ENCODE measurements around the gene SCMH1. TPM values are rescaled to one million over a fixed set of nuclear protein-coding genes. Genes with fewer than 3 reads are reported as not detected.

Gene SCMH1
- total and polyA plus RNA-seq, 2 experiments from 2014 or later: 15.0 to 19.4 TPM

DNA sequence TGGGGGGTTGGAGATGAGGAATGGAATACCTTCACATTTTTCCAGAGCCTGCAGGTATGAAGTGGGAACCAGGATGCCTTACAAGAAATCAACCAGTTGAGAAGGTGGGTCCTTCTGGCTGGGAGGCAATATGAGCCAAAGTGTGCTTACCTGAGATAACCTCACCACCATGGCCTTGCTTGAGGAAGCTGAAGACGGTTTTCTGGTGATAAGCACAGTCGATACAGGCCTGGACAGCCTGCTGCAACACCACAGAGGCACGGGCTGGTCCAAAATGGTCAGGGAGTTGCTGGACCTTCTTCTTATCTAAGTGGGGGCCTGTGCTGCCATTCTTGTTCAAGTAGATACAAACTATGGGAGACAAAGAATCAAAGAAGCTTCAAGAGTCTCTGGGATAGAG is 193.6 kb downstream of the SCMH1 start (continued):
- TF ChIP-seq, protein P1, sequence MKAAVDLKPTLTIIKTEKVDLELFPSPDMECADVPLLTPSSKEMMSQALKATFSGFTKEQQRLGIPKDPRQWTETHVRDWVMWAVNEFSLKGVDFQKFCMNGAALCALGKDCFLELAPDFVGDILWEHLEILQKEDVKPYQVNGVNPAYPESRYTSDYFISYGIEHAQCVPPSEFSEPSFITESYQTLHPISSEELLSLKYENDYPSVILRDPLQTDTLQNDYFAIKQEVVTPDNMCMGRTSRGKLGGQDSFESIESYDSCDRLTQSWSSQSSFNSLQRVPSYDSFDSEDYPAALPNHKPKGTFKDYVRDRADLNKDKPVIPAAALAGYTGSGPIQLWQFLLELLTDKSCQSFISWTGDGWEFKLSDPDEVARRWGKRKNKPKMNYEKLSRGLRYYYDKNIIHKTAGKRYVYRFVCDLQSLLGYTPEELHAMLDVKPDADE (IDR thresholded peaks at IDR 0.05): no peak
- TF ChIP-seq NANOG (IDR thresholded peaks at IDR 0.05; ENCODE audit: borderline replicate concordance) (no peak), STAT1 (IDR thresholded peaks at IDR 0.05; ENCODE audit: unreplicated experiment) (no peak), EZH2 (IDR thresholded peaks at IDR 0.05; ENCODE audit: low read depth, unreplicated experiment) (no peak), EZH2phosphoT487 (IDR thresholded peaks at IDR 0.05; ENCODE audit: unreplicated experiment) (no peak)
- TF ChIP-seq, protein P2, sequence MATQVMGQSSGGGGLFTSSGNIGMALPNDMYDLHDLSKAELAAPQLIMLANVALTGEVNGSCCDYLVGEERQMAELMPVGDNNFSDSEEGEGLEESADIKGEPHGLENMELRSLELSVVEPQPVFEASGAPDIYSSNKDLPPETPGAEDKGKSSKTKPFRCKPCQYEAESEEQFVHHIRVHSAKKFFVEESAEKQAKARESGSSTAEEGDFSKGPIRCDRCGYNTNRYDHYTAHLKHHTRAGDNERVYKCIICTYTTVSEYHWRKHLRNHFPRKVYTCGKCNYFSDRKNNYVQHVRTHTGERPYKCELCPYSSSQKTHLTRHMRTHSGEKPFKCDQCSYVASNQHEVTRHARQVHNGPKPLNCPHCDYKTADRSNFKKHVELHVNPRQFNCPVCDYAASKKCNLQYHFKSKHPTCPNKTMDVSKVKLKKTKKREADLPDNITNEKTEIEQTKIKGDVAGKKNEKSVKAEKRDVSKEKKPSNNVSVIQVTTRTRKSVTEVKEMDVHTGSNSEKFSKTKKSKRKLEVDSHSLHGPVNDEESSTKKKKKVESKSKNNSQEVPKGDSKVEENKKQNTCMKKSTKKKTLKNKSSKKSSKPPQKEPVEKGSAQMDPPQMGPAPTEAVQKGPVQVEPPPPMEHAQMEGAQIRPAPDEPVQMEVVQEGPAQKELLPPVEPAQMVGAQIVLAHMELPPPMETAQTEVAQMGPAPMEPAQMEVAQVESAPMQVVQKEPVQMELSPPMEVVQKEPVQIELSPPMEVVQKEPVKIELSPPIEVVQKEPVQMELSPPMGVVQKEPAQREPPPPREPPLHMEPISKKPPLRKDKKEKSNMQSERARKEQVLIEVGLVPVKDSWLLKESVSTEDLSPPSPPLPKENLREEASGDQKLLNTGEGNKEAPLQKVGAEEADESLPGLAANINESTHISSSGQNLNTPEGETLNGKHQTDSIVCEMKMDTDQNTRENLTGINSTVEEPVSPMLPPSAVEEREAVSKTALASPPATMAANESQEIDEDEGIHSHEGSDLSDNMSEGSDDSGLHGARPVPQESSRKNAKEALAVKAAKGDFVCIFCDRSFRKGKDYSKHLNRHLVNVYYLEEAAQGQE (IDR thresholded peaks at IDR 0.05; ENCODE audit: unreplicated experiment): no peak
- TF ChIP-seq, protein P3, sequence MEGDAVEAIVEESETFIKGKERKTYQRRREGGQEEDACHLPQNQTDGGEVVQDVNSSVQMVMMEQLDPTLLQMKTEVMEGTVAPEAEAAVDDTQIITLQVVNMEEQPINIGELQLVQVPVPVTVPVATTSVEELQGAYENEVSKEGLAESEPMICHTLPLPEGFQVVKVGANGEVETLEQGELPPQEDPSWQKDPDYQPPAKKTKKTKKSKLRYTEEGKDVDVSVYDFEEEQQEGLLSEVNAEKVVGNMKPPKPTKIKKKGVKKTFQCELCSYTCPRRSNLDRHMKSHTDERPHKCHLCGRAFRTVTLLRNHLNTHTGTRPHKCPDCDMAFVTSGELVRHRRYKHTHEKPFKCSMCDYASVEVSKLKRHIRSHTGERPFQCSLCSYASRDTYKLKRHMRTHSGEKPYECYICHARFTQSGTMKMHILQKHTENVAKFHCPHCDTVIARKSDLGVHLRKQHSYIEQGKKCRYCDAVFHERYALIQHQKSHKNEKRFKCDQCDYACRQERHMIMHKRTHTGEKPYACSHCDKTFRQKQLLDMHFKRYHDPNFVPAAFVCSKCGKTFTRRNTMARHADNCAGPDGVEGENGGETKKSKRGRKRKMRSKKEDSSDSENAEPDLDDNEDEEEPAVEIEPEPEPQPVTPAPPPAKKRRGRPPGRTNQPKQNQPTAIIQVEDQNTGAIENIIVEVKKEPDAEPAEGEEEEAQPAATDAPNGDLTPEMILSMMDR (conservative IDR thresholded peaks at IDR 0.05; ENCODE audit: low read depth in 2 of 2): no peak

DNA sequence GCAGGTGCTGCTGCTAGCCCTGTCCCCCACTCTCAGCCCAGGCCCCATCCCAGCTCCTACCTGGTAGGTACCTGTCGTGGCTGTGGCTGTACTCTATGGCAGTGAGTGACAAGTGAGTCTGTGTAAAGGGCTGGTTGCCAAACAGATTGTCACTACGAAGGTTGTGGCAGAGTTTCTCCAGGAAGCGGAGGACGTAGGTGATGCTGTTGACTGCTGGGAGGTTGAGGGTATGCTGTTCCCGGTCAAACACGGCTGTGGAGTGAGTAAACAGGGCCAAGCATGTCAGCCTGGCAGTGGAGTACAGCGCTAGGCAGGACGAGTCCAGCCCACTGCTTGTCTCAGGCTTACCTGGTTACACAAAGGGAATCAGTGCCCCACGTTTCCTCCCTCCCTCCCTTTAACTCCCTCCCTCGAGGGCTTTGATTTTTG is 195.7 kb downstream of the SCMH1 start:
- Histone ChIP-seq H3K79me2 (replicated peaks; ENCODE audit: insufficient read depth) (no peaks in the 10 kb centered on the region), H3K4me2 (no peak overlapping the region), H2AFZ (no peak overlapping the region), H3K36me3 (ENCODE audit: insufficient read depth) (peaks cover 4% of the 10 kb centered on the region; the same call in 1 of the 2 replicates), H3K4me1 (ENCODE audit: insufficient read depth) (0 out of 2 replicates have a peak, but pooled peaks cover 4% of the 10 kb centered on the region), H3F3A (replicated peaks; ENCODE audit: low read depth) (no peaks in the 10 kb centered on the region), H3K9me2 (ENCODE audit: insufficient read depth) (no peaks in the 10 kb centered on the region), H3K4me3 (no peak overlapping the region), H3K27me3 (ENCODE audit: insufficient read depth) (no peaks in the 10 kb centered on the region), H3K27ac (ENCODE audit: low read depth) (no peak overlapping the region), H4K20me1 (replicated peaks; ENCODE audit: insufficient read depth) (0 out of 2 replicates have a peak, but pooled peaks cover 6% of the 10 kb centered on the region)
- Mint-ChIP-seq H3K4me3 (no peak overlapping the region), H3K27me3 (ENCODE audit: insufficient read depth, low read depth, poor library complexity) (no peaks in the 10 kb centered on the region), H3K36me3 (ENCODE audit: low read depth) (peaks cover 2% of the 10 kb centered on the region; the same call in 2 of the 3 replicates), H3K4me1 (peaks cover 2% of the 10 kb centered on the region; the same call in 1 of the 3 replicates), H3K9me3 (no peaks in the 10 kb centered on the region; the same call in 2 of the 3 replicates), H3K27ac (no peak overlapping the region)
- no peak for DNase-seq (ENCODE audit: low spot score)
- no peak for ATAC-seq
- TF ChIP-seq ZNF331 (CRISPR knock-in tag; IDR thresholded peaks at IDR 0.05; ENCODE audit: low read depth) (no peak), CREB1 (CRISPR knock-in tag; IDR thresholded peaks at IDR 0.05; ENCODE audit: low read depth) (no peak), ZNF114 (CRISPR knock-in tag; IDR thresholded peaks at IDR 0.05) (no peak)
- TF ChIP-seq, protein P4, sequence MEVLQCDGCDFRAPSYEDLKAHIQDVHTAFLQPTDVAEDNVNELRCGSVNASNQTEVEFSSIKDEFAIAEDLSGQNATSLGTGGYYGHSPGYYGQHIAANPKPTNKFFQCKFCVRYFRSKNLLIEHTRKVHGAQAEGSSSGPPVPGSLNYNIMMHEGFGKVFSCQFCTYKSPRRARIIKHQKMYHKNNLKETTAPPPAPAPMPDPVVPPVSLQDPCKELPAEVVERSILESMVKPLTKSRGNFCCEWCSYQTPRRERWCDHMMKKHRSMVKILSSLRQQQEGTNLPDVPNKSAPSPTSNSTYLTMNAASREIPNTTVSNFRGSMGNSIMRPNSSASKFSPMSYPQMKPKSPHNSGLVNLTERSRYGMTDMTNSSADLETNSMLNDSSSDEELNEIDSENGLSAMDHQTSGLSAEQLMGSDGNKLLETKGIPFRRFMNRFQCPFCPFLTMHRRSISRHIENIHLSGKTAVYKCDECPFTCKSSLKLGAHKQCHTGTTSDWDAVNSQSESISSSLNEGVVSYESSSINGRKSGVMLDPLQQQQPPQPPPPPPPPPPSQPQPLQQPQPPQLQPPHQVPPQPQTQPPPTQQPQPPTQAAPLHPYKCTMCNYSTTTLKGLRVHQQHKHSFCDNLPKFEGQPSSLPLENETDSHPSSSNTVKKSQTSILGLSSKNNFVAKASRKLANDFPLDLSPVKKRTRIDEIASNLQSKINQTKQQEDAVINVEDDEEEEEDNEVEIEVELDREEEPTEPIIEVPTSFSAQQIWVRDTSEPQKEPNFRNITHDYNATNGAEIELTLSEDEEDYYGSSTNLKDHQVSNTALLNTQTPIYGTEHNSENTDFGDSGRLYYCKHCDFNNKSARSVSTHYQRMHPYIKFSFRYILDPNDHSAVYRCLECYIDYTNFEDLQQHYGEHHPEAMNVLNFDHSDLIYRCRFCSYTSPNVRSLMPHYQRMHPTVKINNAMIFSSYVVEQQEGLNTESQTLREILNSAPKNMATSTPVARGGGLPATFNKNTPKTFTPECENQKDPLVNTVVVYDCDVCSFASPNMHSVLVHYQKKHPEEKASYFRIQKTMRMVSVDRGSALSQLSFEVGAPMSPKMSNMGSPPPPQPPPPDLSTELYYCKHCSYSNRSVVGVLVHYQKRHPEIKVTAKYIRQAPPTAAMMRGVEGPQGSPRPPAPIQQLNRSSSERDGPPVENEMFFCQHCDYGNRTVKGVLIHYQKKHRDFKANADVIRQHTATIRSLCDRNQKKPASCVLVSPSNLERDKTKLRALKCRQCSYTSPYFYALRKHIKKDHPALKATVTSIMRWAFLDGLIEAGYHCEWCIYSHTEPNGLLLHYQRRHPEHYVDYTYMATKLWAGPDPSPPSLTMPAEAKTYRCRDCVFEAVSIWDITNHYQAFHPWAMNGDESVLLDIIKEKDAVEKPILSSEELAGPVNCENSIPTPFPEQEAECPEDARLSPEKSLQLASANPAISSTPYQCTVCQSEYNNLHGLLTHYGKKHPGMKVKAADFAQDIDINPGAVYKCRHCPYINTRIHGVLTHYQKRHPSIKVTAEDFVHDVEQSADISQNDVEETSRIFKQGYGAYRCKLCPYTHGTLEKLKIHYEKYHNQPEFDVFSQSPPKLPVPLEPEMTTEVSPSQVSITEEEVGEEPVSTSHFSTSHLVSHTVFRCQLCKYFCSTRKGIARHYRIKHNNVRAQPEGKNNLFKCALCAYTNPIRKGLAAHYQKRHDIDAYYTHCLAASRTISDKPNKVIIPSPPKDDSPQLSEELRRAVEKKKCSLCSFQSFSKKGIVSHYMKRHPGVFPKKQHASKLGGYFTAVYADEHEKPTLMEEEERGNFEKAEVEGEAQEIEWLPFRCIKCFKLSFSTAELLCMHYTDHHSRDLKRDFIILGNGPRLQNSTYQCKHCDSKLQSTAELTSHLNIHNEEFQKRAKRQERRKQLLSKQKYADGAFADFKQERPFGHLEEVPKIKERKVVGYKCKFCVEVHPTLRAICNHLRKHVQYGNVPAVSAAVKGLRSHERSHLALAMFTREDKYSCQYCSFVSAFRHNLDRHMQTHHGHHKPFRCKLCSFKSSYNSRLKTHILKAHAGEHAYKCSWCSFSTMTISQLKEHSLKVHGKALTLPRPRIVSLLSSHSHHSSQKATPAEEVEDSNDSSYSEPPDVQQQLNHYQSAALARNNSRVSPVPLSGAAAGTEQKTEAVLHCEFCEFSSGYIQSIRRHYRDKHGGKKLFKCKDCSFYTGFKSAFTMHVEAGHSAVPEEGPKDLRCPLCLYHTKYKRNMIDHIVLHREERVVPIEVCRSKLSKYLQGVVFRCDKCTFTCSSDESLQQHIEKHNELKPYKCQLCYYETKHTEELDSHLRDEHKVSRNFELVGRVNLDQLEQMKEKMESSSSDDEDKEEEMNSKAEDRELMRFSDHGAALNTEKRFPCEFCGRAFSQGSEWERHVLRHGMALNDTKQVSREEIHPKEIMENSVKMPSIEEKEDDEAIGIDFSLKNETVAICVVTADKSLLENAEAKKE (CRISPR knock-in tag; IDR thresholded peaks at IDR 0.05): no peak
